GM12875 (cell line): ENCODE data around the gene ADGRL1.

Source experiments
- H3K4me3 ChIP-seq: one replicate; pipeline ENCODE4 v1.5.1; 2011; ENCODE audit warnings: low read depth, low read length, control low read depth
- CTCF ChIP-seq: IDR thresholded peaks from 2 replicates; pipeline ENCODE4 v1.5.1; 2011; ENCODE audit warnings: low read depth, mild to moderate bottlenecking, control low read depth, inconsistent platforms, low read length, moderate library complexity, borderline replicate concordance; ENCODE audit not compliant: insufficient read depth

Gene ADGRL1

GRCh38 chr19:14167576-14168138 lies 38.3 kb downstream of the ADGRL1 start:
- no peak for TF ChIP-seq CTCF
- H3K4me3 ChIP-seq = no peak overlapping the region

DNA sequence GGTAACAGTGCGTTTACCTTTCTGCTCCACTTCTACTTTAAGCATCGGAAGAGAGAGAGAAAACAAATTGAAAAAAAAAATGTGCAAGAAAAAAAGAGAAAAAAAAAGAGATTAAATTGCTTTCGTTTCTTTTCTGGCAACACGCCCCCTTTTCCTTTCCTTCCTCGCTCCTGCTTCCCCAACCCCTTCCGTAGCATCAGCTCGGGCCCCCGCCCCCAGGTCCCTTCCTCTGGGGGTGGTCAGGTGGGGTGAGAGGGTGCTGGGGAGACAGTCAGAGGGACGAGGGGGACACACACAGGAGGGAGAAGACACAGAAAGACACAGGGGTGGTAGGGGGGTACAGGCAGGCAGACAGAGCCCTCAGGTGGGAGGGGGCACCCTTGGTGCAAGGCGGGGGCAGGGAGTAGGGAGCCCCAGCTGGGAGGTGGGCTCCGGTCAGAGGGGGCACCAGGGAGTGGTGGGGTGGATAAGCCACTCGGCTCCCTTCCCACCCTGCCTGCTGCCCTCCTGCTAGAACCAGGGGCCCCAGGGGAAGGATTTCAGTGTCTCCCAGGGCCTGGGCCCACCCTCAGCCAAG lies 38.9 kb downstream of the ADGRL1 start:
- no peak overlapping the region for H3K4me3 ChIP-seq
- no peak for TF ChIP-seq CTCF

DNA sequence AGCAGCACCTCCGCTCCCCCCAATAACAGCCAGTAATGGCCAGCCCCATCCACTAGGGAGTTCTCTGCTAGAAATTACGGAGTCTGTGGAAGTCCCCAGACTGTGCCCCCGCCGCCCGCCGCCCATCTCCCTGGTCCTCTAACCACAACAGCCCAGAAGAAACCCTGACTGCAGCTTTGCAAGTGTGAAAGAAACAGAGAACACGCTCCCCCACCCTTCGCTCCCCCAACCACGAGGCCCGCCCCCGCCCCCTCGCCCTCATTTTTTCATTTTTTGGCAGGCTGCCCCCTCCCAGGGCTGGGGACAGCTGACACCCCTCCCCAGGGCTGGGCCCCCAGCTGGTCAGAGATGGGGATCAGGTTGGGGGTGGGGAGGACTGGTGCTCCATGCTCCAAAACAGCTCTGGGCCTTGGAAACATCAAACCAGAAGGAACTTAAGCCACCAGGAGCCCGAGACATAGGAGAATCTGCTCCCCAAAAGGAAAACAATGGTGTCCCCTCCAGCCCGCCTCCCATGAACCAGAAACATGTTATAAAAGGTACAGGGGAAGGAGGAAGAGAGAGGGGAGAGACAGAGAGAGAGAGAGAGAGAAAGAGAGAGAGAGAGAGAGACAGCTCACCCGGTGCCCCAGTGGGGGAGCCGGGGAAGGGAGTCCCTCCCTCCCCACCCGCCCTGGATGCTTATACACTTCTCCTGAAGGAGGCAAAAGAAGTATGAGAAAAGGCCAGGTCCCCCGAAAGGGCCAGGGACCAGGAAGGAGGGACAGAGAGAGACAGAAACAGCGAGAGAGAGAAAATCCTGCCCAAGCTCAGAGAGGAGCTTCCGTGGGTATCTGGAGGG lies 39.8 kb downstream of the ADGRL1 start:
- no peak for TF ChIP-seq CTCF
- no peak overlapping the region for H3K4me3 ChIP-seq

DNA sequence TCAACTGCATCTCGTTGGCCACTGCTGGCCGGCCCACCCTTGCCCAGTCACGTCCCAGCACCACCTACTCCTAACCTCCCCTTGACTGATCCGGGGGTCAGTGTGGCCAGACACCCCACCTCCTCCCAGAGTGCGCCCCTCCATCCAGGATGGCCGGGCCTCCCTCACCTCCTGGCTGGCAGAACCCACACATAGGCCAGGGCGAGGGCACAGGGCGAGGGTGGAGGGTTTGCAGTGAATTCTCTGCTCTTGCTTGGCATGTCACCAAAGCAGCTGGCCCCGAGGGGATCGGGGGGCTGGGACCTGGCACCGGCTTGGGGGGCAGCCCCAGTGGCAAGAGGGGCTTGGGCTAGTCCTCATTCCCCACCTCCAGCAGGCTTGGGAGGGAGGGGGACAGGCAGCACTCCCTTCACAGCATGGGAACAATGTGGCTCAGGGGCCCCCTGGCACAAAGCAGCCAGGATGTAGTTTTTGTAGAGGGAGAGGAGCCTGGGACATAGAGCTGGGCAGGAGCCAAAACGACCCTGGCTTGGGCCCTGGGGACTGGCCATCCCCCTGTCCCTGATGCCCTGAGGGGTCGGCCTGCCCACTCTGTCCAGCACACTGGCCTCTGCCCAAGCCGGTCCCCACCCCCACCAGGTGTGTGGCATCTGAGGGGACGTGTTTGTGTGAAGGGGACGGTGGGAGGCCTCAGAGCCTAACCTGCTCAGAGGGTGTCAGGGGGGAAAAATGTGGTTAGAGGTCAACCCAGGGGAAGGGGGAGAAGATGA lies 41.1 kb downstream of the ADGRL1 start:
- no peak overlapping the region for H3K4me3 ChIP-seq
- no peak for TF ChIP-seq CTCF

DNA sequence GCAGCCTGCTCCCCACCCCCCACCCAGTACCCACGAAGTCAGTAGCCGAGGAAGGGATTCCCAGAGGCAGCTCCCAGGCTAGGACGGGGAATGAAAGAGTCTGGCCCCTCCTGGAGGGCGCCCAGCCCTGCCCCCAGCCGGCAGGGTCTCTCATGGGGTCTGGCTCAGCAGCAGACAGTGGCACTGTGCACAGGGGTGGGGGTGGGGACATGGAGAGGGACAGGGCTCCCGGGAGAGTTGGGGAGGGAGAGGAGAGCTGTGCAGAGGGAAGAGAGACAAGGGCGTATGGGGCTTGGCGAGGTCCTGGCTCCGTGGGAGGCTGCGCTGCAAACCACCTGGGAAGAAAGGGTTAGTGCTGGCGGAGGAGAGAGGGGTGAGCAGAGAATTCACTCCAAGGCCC lies 41.9 kb downstream of the ADGRL1 start:
- no peak for TF ChIP-seq CTCF
- H3K4me3 ChIP-seq = no peak overlapping the region

GRCh38 chr19:14162871-14163297 lies 43.1 kb downstream of the ADGRL1 start:
- no peak for TF ChIP-seq CTCF
- no peak overlapping the region for H3K4me3 ChIP-seq
